NCI-H82 treated with DMSO at 0.1 percent for 48 hours (cell line): Measurements from ENCODE around the gene NKX1-2.

Experiments used
- DNase-seq: peaks from one replicate; lab custom pipeline; 2025; ENCODE audit not compliant: unreplicated experiment; lab: John Stamatoyannopoulos, UW

Gene NKX1-2

DNA sequence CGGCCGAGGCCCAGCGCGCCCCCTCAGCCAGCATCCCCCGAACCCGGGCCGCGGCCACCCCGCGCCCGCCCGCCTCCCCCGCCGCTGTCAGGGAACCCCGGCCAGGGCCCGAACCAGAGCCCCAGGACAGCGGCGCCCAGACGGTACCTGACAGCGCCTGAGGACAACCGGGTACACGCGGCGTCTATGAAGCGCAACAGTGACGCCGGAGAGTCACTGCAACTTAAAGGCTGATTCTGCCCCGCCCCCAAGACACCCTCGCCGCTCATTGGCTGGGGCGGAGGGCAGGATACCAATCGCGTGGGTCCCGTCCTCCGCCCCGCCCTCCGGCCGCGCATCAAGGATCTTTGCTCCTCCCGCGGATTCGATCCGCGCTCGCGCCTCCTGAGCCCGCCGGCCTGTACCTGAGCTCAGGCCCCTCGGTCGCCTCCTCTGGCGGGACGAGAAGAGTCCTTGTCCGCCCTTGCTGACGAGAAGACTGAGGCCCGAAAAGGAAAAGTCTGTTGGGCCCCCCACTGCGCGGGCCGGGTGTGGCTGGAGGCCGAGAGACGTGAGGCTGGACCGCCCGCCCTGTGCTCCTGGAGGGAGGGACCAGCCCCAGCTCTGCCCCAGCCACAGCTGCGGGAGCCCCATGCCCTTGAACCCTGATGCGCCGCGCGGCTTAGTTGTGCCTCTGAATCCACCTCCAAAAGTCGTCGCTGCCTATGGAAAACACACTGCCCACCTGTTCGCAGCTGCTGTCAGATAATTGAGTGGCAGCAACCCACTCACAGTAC lies 30.9 kb downstream of the NKX1-2 start, which contains the start of gene OAT:
Gene OAT, minus strand, starts transcription at position 198 of the 776 bp plus-strand sequence. CDS start 6,752 bp downstream, outside the sequence.
- peak; percentile 70 for DNase-seq

DNA sequence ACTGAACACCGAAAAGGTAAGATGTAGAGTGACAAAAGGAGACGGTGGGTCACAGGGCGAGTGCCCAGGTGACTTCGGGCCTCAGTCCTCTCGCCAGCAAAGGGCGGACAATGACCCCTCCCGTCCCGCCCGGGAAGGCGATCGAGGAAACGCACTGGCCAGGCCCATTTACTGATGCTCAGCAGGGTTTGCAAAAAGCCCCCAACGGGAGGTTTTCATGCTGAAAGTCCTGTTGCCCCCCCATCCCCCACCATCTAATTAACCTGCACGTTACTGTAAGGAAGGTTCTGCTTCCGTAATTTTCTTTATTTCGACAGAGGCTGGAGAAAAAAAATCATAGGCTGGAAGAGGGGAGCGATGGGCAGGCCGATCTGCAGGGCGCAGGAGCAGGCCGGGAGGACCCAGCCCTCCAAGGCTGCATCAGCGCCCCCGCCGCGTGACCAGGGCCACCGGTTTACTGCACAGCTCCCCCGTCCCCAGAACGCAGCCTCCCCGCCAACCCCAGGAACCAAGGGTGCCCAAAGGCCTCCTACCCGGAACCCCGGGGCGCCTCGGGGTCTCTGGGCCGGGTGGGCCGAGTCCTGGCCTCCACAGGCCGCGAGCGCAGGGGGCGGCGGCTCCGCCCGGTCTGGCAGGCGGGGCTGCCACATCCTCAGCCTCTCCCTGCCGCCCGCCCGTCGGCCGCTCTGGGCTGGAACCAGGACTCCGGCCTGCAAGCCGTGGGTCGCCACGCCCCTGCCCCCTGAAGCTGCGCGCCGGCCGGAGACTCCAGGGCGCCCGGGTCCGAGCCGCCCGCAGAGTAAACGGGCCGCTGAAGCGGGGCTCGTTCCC lies 31.7 kb downstream of the NKX1-2 start:
- DNase-seq: no peak

DNA sequence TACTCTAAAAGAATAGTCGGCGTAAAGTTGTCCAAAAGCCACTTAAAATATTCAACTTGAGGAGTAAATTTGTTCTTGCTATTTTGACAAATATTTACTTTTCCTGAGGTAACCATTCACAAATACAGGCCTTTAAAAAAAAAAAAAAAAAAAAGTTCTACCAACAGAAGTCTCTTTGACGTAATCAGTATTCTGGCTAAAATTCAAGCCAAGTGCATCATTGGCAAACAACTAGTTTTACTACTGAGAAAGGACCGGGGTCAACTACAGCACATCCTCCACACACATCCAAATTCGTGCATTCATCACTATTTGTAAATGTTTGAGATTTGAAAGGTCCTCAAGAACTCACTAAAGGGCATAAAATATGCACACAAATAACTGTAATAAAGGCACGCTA lies 33.1 kb downstream of the NKX1-2 start:
- no peak for DNase-seq

DNA sequence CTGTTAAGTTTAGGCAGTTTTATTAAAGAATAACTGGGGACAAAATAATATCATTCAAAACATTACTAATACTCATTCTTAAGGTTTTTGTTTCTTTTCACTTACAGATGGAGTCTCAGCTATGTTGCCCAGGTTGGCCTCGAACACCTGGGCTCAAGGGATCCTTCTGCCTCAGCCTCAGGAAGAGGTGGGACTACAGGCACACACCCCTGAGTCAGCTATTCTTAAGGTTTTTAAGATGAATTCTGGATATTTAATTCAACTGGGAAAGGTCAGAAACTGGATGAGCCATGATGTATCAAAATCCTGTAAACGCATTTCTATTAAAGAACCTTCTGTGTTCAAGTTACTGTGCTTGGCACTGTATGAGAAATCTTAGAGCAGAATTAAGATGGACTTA lies 34.6 kb downstream of the NKX1-2 start:
- no peak for DNase-seq

DNA sequence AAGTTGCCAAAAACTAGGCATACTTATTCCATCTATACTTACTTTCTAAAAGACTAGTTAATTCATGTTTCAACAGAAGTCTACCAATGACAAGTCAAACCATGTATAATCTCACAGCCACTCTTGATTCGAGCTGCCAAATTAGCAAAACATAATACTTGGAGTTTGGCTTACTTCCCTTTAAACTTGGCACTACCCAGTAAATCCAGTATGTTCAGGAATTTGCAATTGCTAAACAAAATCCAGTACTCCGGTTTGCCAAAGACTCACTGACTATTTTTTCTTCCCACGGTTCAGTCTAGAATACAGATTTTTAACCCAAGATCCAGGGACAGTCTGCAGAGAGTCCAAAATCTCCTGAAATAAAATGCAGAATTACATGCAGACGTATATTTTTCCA lies 35.8 kb downstream of the NKX1-2 start:
- DNase-seq: no peak

DNA sequence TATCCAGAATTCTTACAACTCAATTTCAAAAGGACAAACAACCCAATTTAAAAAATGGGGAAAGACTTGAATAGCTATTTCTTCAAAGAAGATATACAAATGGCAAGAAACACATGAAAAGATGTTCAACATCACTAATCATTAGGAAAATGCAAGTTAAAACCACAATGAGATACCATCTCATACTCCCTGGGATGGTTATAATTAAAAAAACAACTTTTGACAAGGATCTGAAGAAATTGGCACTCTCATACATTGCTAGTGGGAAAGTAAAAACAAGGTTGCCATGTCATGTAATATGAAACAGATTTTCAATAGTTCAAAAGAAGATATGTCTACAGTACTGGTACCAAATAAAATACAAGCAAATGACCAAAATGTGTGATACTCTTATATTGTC lies 40.1 kb downstream of the NKX1-2 start:
- DNase-seq: no peak

DNA sequence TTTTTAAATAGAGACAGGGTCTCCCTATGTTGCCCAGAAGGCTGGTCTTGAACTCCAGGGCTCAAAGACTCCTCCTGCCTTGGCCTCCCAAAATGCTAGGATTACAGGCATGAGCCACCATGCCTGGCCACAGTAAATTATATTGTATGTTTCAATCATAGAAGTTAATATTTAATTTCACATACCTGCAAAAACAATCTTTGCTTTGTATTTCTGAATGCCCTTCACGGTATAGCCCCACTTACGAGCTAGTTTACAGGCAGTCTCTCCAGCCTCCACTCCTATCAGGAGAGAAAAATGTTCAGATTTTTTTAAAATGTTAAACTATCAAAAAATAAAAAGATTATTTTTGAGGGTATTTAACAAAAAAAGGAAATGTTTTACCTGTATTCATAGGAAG lies 41.5 kb downstream of the NKX1-2 start:
- DNase-seq: no peak

DNA sequence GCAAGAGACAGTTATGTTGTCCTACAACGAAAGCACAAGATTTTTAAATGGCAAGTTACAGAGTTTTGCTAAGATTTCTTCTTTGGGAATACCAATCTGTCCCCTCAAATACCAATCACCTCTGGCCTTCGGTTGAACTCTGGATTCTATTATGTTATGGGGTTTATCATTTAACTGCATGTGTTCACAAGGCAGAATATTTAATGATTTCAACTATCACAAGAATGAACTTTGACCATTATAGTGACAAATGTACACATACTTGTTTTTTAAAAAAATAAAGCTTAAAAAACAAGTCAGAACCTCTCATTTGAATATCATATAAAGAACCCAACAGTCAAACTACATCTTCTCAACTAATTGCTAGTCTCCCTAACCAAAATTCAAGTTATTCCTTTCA lies 42.4 kb downstream of the NKX1-2 start:
- no peak for DNase-seq

DNA sequence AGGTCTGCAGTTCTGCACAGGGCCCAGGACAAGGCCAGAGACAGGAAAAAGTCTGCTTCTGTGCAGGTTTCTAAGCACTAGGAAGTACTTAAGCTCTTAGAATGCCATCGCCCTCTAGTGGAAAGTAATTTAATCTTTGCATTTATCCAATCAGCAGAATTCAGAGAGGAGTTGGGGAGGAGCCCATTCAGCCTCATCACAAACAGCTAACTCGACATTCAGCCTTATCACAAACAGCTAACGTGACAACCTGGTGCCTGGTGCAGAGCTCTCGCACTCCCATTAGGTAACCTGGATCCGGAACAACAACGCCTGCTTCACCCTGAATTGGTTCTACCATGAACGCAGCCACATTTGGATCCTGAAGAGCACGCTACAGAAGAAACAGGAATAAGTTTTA lies 46.3 kb downstream of the NKX1-2 start:
- peak; percentile 72 for DNase-seq

DNA sequence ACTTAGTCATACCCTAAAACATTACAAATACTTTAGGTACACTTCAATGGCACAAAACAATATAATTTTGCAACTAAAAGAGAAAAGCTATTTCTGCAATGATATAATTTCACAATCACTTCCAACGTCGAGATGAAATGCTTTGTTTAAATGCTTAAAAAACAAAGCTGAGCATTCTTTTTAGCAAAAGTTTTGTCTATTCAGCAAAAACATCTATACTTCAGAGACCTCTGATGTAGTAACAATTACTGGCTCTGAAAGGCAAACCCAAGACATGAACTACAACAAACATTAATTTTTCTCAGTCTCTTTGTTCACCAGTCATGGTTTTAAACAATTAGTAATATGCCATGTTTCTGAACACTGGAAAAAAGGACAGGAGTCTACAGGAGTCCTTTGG lies 47.6 kb downstream of the NKX1-2 start:
- no peak for DNase-seq

DNA sequence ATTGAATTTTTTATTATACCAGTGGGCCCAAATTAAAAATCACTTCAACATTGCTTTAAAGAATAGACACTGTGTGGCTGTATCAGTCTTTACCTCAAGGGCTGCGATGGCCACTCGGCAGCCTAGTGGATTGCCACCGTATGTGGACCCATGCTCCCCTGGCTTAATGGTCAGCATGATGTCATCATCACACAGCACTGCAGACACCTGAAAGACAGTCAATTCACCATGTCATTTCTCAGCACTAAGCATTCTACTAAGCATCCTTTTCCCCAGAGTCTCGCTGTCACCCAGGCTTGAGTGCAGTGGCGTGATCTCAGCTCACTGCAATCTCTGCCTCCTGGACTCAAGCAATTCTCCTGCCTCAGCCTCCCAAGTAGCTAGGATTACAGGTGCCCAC lies 48.2 kb downstream of the NKX1-2 start:
- no peak for DNase-seq
